DOHH2 (cell line): ENCODE measurements around the gene UHRF2.

Experiments used
- EZH2phosphoT487 ChIP-seq: fragments of 200-600 bp; sonication (generic); IDR thresholded peaks from 2 replicates; pipeline ENCODE4 v1.6.1; 2017; ENCODE audit warnings: borderline replicate concordance, mild to moderate bottlenecking, antibody characterized with exemption, low read length, moderate library complexity, mixed read lengths
- TF ChIP-seq, protein P1 (sequence below): fragments of 200-600 bp; sonication (generic); IDR thresholded peaks from one replicate; pipeline ENCODE4 v1.5.1; 2014; ENCODE audit warnings: antibody characterized with exemption, mild to moderate bottlenecking, low read depth, low read length; ENCODE audit not compliant: poor library complexity, severe bottlenecking

DNA sequence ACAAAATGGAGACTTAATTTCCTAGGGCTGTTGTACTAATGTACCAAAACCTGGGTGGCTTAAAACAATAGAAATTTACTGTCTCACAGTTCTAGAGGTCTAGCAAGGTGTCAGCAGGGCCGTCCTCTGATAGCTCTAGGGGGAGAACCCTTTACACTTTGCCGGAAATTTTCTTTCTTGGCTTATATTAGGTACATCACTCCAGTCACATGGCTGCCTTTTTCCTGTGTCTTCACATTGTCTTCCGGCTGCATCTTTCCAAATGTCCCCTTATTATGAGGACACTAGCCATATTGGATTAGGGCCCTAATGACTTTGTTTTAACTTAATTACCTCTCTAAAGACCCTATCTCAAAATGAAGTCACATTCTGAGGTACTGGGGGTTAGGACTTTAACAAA is 5.8 kb downstream of the UHRF2 start:
- TF ChIP-seq, protein P1, sequence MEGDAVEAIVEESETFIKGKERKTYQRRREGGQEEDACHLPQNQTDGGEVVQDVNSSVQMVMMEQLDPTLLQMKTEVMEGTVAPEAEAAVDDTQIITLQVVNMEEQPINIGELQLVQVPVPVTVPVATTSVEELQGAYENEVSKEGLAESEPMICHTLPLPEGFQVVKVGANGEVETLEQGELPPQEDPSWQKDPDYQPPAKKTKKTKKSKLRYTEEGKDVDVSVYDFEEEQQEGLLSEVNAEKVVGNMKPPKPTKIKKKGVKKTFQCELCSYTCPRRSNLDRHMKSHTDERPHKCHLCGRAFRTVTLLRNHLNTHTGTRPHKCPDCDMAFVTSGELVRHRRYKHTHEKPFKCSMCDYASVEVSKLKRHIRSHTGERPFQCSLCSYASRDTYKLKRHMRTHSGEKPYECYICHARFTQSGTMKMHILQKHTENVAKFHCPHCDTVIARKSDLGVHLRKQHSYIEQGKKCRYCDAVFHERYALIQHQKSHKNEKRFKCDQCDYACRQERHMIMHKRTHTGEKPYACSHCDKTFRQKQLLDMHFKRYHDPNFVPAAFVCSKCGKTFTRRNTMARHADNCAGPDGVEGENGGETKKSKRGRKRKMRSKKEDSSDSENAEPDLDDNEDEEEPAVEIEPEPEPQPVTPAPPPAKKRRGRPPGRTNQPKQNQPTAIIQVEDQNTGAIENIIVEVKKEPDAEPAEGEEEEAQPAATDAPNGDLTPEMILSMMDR, result no peak
- TF ChIP-seq EZH2phosphoT487, result no peak
